IMR-90 (cell line): ENCODE data around the gene ARSA. TPM values are rescaled to one million over a fixed set of nuclear protein-coding genes. Genes with fewer than 3 reads are reported as not detected.

Source experiments
- ATAC-seq: fragments of 200-7000 bp; cut with Tn5 transposase; 2 replicates; pipeline ENCODE4 v1.9.1; 2020; ENCODE audit warnings: low read depth, mild to moderate bottlenecking, moderate library complexity
- BruUV-seq: library from RNA; stranded (reverse); fragments of 400-500 nt; replicated peaks from 2 replicates; lab custom pipeline; 2021; lab: Mats Ljungman, UMichigan
- CTCF ChIA-PET: fragments of 300-600 bp; formaldehyde crosslinking; extraction: SDS; loops from one replicate; lab custom pipeline; 2021; ENCODE audit warnings: antibody characterized with exemption; lab: Yijun Ruan, JAX
- POLR2A ChIA-PET: fragments of 300-600 bp; sonication (Branson Sonifier 250); formaldehyde crosslinking; loops from one replicate; lab custom pipeline; 2022; ENCODE audit warnings: antibody characterized with exemption; ENCODE audit not compliant: unreplicated experiment; lab: Charles Lee
- DNase-seq: peaks from one replicate; pipeline ENCODE4 v3.0.0; 2013
- H2AFZ ChIP-seq: replicated peaks from 2 replicates; pipeline ENCODE3; 2013; ENCODE audit warnings: low read length, mild to moderate bottlenecking; ENCODE audit not compliant: poor library complexity
- H2AK5ac ChIP-seq: 2 replicates; pipeline ENCODE4 v1.6.1; 2013; ENCODE audit warnings: low read depth, low read length, inconsistent platforms
- H2AK9ac ChIP-seq: replicated peaks from 2 replicates; pipeline ENCODE3; 2013; ENCODE audit warnings: mild to moderate bottlenecking, low read depth, low read length, moderate library complexity; ENCODE audit not compliant: poor library complexity
- H2BK120ac ChIP-seq: 2 replicates; pipeline ENCODE4 v1.6.1; 2013; ENCODE audit warnings: low read depth, low read length, inconsistent platforms
- H2BK15ac ChIP-seq: 3 replicates; pipeline ENCODE4 v1.6.1; 2013; ENCODE audit warnings: low read depth, low read length, inconsistent platforms
- H2BK20ac ChIP-seq: 2 replicates; pipeline ENCODE4 v1.6.1; 2013; ENCODE audit warnings: low read depth, mild to moderate bottlenecking, inconsistent platforms, low read length, moderate library complexity
- H2BK5ac ChIP-seq: 2 replicates; pipeline ENCODE4 v1.6.1; 2013; ENCODE audit warnings: mild to moderate bottlenecking, low read depth, low read length, inconsistent platforms; ENCODE audit not compliant: poor library complexity, severe bottlenecking
- H3K14ac ChIP-seq: replicated peaks from 2 replicates; pipeline ENCODE4 v1.6.1; 2013; ENCODE audit warnings: low read depth, low read length, inconsistent platforms
- H3K18ac ChIP-seq: 2 replicates; pipeline ENCODE4 v1.6.1; 2013; ENCODE audit warnings: low read depth, low read length, control low read depth
- H3K23ac ChIP-seq: 2 replicates; pipeline ENCODE4 v1.6.1; 2013; ENCODE audit warnings: low read depth, low read length, inconsistent platforms
- H3K27ac ChIP-seq: 2 replicates; pipeline ENCODE4 v1.5.1; 2013; ENCODE audit warnings: mild to moderate bottlenecking, control low read depth, low read length; ENCODE audit not compliant: insufficient read depth
- H3K27me3 ChIP-seq: 2 replicates; pipeline ENCODE4 v1.6.1; 2013; ENCODE audit warnings: low read length; ENCODE audit not compliant: control insufficient read depth, insufficient read depth
- H3K36me3 ChIP-seq: 2 replicates; pipeline ENCODE4 v1.6.1; 2013; ENCODE audit warnings: low read length, mixed read lengths; ENCODE audit not compliant: control insufficient read depth, insufficient read depth
- H3K4ac ChIP-seq: 2 replicates; pipeline ENCODE4 v1.6.1; 2013; ENCODE audit warnings: low read depth, low read length, inconsistent platforms
- H3K4me1 ChIP-seq: 2 replicates; pipeline ENCODE4 v1.6.1; 2013; ENCODE audit warnings: low read length, mixed read lengths; ENCODE audit not compliant: control insufficient read depth, insufficient read depth
- H3K4me2 ChIP-seq: 2 replicates; pipeline ENCODE4 v1.6.1; 2013; ENCODE audit warnings: low read depth, mild to moderate bottlenecking, control low read depth, low read length, moderate library complexity
- H3K4me3 ChIP-seq: 2 replicates; pipeline ENCODE4 v1.5.1; 2013; ENCODE audit warnings: low read depth, mild to moderate bottlenecking, control low read depth, low read length, moderate library complexity; ENCODE audit not compliant: insufficient read depth
- H3K56ac ChIP-seq: 2 replicates; pipeline ENCODE4 v1.6.1; 2013; ENCODE audit warnings: low read length, inconsistent platforms; ENCODE audit not compliant: insufficient read depth; ENCODE audit errors: extremely low read depth
- H3K79me1 ChIP-seq, 2 experiments: 2 replicates each; pipeline ENCODE4 v1.6.1; 2013; ENCODE audit warnings: low read length in 2 of 2, inconsistent platforms in 1 of 2, low read depth in 1 of 2
- H3K9ac ChIP-seq: 2 replicates; pipeline ENCODE4 v1.6.1; 2013; ENCODE audit warnings: low read depth, low read length, control low read depth
- H3K9me1 ChIP-seq: 2 replicates; pipeline ENCODE4 v1.6.1; 2013; ENCODE audit warnings: low read length, inconsistent platforms; ENCODE audit not compliant: insufficient read depth
- H3K9me3 ChIP-seq: 2 replicates; pipeline ENCODE4 v1.6.1; 2013; ENCODE audit warnings: low read length; ENCODE audit not compliant: control insufficient read depth, insufficient read depth
- H4K20me1 ChIP-seq: 2 replicates; pipeline ENCODE4 v1.6.1; 2013; ENCODE audit warnings: low read length, inconsistent platforms; ENCODE audit not compliant: insufficient read depth
- H4K5ac ChIP-seq: 2 replicates; pipeline ENCODE4 v1.6.1; 2013; ENCODE audit warnings: mild to moderate bottlenecking, low read depth, low read length, control low read depth
- H4K8ac ChIP-seq, 2 experiments: 2 replicates each; pipeline ENCODE4 v1.6.1; 2013; ENCODE audit warnings: low read depth in 2 of 2, low read length in 2 of 2, control low read depth in 1 of 2, inconsistent platforms in 1 of 2
- H4K91ac ChIP-seq: 2 replicates; pipeline ENCODE4 v1.6.1; 2013; ENCODE audit warnings: low read depth, low read length, inconsistent platforms; ENCODE audit not compliant: insufficient read depth
- BHLHE40 ChIP-seq: fragments of 150-350 bp; IDR thresholded peaks from 2 replicates; pipeline ENCODE4 v1.6.1; 2016; ENCODE audit warnings: mild to moderate bottlenecking, low read depth, low read length
- CEBPB ChIP-seq: IDR thresholded peaks from 2 replicates; pipeline ENCODE4 v1.6.1; 2012; ENCODE audit warnings: low read depth, low read length, improper control_type of control experiment
- CHD1 ChIP-seq: IDR thresholded peaks from 2 replicates; pipeline ENCODE4 v1.6.1; 2012; ENCODE audit warnings: low read depth, low read length, improper control_type of control experiment
- CTCF ChIP-seq: conservative IDR thresholded peaks from 2 replicates; pipeline ENCODE4 v1.5.1; 2012; ENCODE audit warnings: mild to moderate bottlenecking, low read depth, low read length, improper control_type of control experiment
- ELK1 ChIP-seq: fragments of 150-350 bp; IDR thresholded peaks from 2 replicates; pipeline ENCODE4 v1.6.1; 2016; ENCODE audit warnings: low read depth, mild to moderate bottlenecking, low read length, moderate library complexity, borderline replicate concordance
- FOS ChIP-seq: fragments of 150-350 bp; IDR thresholded peaks from 2 replicates; pipeline ENCODE4 v1.6.1; 2016; ENCODE audit warnings: low read depth, low read length
- MAFK ChIP-seq: IDR thresholded peaks from 2 replicates; pipeline ENCODE4 v1.6.1; 2012; ENCODE audit warnings: low read depth, low read length, improper control_type of control experiment
- MAZ ChIP-seq: IDR thresholded peaks from 2 replicates; pipeline ENCODE4 v1.6.1; 2012; ENCODE audit warnings: low read depth, mild to moderate bottlenecking, low read length, improper control_type of control experiment, moderate library complexity, borderline replicate concordance
- MXI1 ChIP-seq: IDR thresholded peaks from 2 replicates; pipeline ENCODE4 v1.6.1; 2012; ENCODE audit warnings: low read depth, mild to moderate bottlenecking, low read length, moderate library complexity, borderline replicate concordance
- NFE2L2 ChIP-seq: fragments of 150-350 bp; IDR thresholded peaks from 2 replicates; pipeline ENCODE4 v1.6.1; 2016; ENCODE audit warnings: low read depth, mild to moderate bottlenecking, low read length
- POLR2A ChIP-seq: IDR thresholded peaks from 2 replicates; pipeline ENCODE4 v1.6.1; 2012; ENCODE audit warnings: mild to moderate bottlenecking, low read depth, low read length
- RAD21 ChIP-seq: IDR thresholded peaks from 2 replicates; pipeline ENCODE4 v1.6.1; 2012; ENCODE audit warnings: low read length, improper control_type of control experiment
- RCOR1 ChIP-seq: IDR thresholded peaks from 2 replicates; pipeline ENCODE4 v1.6.1; 2012; ENCODE audit warnings: mild to moderate bottlenecking, low read length, improper control_type of control experiment; ENCODE audit not compliant: insufficient replicate concordance
- RFX5 ChIP-seq: IDR thresholded peaks from 2 replicates; pipeline ENCODE4 v1.8.0; 2012; ENCODE audit warnings: low read depth, mild to moderate bottlenecking, low read length, moderate library complexity
- SMC3 ChIP-seq: fragments of 150-350 bp; IDR thresholded peaks from 2 replicates; pipeline ENCODE4 v1.6.1; 2016; ENCODE audit warnings: low read depth, mild to moderate bottlenecking, antibody characterized with exemption, low read length, moderate library complexity
- WGBS, 2 experiments: methylation state at CpG; one replicate each; pipeline versions ENCODE4 v1.1.5 to v1.1.7; 2013; ENCODE audit warnings: missing lambda C conversion rate in 2 of 2; ENCODE audit not compliant: insufficient read length in 1 of 2; ENCODE audit errors: extremely low coverage in 2 of 2; 5-methylcytosine and 5-hydroxymethylcytosine counted together
- dilution Hi-C: fragments of 300-500 bp; cut with HindIII; formaldehyde crosslinking; loops from one replicate; pipeline ENCODE4 v1.14.3; 2018; ENCODE audit warnings: low sequenced_read_pairs; ENCODE audit not compliant: unreplicated experiment
- in situ Hi-C: fragments of 300-500 bp; cut with MboI; formaldehyde crosslinking; loops from 3 replicates; pipeline ENCODE4 v1.14.3; 2019; ENCODE audit warnings: low sequenced_read_pairs, inconsistent platforms, mixed read lengths
- intact Hi-C: fragments of 100-400 bp; cut with micrococcal nuclease; formaldehyde crosslinking; loops from 2 replicates; pipeline ENCODE4 v1.10.0; 2022
- polyA plus RNA-seq, 3 experiments: library from polyadenylated mRNA; depleted of rRNA; stranded (reverse); fragments of >200 nt; gene quantifications; 2 replicates each; pipeline ENCODE4 v1.2.3, GENCODE V29; 2012; ENCODE audit warnings: low replicate concordance in 1 of 3
- total RNA-seq: library from RNA; depleted of rRNA; stranded (reverse); fragments of >200 nt; gene quantifications from 2 replicates; pipeline ENCODE4 v1.2.3, GENCODE V29; 2012
- TF ChIP-seq, protein P1 (sequence below): fragments of 150-350 bp; IDR thresholded peaks from 2 replicates; pipeline ENCODE4 v1.6.1; 2017; ENCODE audit warnings: mild to moderate bottlenecking, antibody characterized with exemption, low read length, low read depth

Gene ARSA
- total and polyA plus RNA-seq, 2 of the 4 experiments (the other 2 are of a cell fraction), result 3.4 to 24.2 TPM

GRCh38 chr22:50613291-50613981, 14.5 kb downstream of the ARSA start:
- POLR2A ChIA-PET, result no interaction called here

More at GRCh38 chr22:50613291-50613981, 14.5 kb downstream of the ARSA start:
- no peak overlapping the region for H3K56ac ChIP-seq
- no peaks in the 10 kb centered on the region; the same call in 1 of the 2 replicates for H4K20me1 ChIP-seq
- no peak overlapping the region for H2BK20ac ChIP-seq
- BruUV-seq, result no TSS peak
- H2BK5ac ChIP-seq, result no peak overlapping the region
- H3K9me1 ChIP-seq, result no peaks in the 10 kb centered on the region
- TF ChIP-seq CTCF (no peak), CHD1 (no peak), ELK1 (no peak), RCOR1 (no peak), SMC3 (no peak), POLR2A (no peak), RAD21 (no peak), MAZ (no peak), RFX5 (no peak), CEBPB (no peak), FOS (no peak), MXI1 (no peak), NFE2L2 (no peak), MAFK (no peak), BHLHE40 (no peak)
- TF ChIP-seq, protein P1, sequence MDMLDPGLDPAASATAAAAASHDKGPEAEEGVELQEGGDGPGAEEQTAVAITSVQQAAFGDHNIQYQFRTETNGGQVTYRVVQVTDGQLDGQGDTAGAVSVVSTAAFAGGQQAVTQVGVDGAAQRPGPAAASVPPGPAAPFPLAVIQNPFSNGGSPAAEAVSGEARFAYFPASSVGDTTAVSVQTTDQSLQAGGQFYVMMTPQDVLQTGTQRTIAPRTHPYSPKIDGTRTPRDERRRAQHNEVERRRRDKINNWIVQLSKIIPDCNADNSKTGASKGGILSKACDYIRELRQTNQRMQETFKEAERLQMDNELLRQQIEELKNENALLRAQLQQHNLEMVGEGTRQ, result no peak
- H3K27ac ChIP-seq, result no peak overlapping the region
- H4K5ac ChIP-seq, result no peak overlapping the region
- no peak overlapping the region for H2BK120ac ChIP-seq
- no peak overlapping the region for H3K14ac ChIP-seq
- H4K8ac ChIP-seq, result no peak overlapping the region
- in situ Hi-C loops, result no loop called here
- no peak overlapping the region for H2AK5ac ChIP-seq
- no peak overlapping the region for H3K23ac ChIP-seq
- CTCF ChIA-PET, result no interaction called here
- H2AFZ ChIP-seq, result no peak overlapping the region
- H3K36me3 ChIP-seq, result no peaks in the 10 kb centered on the region
- WGBS, 2 experiments, result 40% methylated on average over 4 of the region's 22 CpGs; no CpG with 5 or more reads in 1 of the 2 experiments
- no peak overlapping the region for H2BK15ac ChIP-seq
- H3K4me1 ChIP-seq, result no peaks in the 10 kb centered on the region
- H3K9ac ChIP-seq, result no peak overlapping the region
- H3K9me3 ChIP-seq, result no peaks in the 10 kb centered on the region
- dilution Hi-C loops, result no loop called here
- no peaks in the 10 kb centered on the region for H3K79me1 ChIP-seq
- ATAC-seq (no peak), DNase-seq (no peak)
- no peak overlapping the region for H4K91ac ChIP-seq
- H3K4ac ChIP-seq, result no peak overlapping the region
- H2AK9ac ChIP-seq, result no peak overlapping the region
- no peak overlapping the region for H3K4me3 ChIP-seq
- peaks cover 42% of the 10 kb centered on the region for H3K27me3 ChIP-seq
- intact Hi-C loops, result no loop called here
- H3K18ac ChIP-seq, result no peak overlapping the region
- H3K4me2 ChIP-seq, result no peak overlapping the region
